CD4-positive, alpha-beta T cell treated with Interleukin-2 at 100 ng/mL for 4 hours (primary cell): Measurements from ENCODE around the gene GMEB1.
"Not testable (repeated sequence)": the region's sequence is repeated elsewhere in the genome, so short reads cannot be mapped to it uniquely, and the experiment has no call there.

ENCODE experiments used
- DNase-seq: peaks from one replicate; pipeline ENCODE4 v3.0.0-alpha.2; 2020; ENCODE audit warnings: low spot score

GMEB1 gene

GRCh38 chr1:28668191-28668955 lies at the start of gene GMEB1:
GMEB1 (plus strand) TSS chr1:28668784; CDS start chr1:28683613, 14,829 bp downstream.
- DNase-seq, result peak; percentile 85

- DNase-seq, result no peak
Observed at GRCh38 chr1:28631713-28632112, 36.9 kb upstream of the GMEB1 start.

- DNase-seq, result no peak
Observed at GRCh38 chr1:28632560-28632959, 36.0 kb upstream of the GMEB1 start.

- peak; percentile 48 for DNase-seq
Observed at GRCh38 chr1:28640766-28641165, 27.8 kb upstream of the GMEB1 start.

- peak; percentile 7 for DNase-seq
Observed at GRCh38 chr1:28642056-28642846, 26.3 kb upstream of the GMEB1 start.

- peak; percentile 95 for DNase-seq
Observed at GRCh38 chr1:28642847-28643635, 25.5 kb upstream of the GMEB1 start, which contains the start of gene TAF12. TAF12 (minus strand) TSS chr1:28643067; CDS start chr1:28622081, 20,986 bp downstream.

GRCh38 chr1:28644494-28644893 lies 24.1 kb upstream of the GMEB1 start:
- no peak for DNase-seq

GRCh38 chr1:28645406-28645805 lies 23.2 kb upstream of the GMEB1 start:
- DNase-seq, result not testable (repeated sequence)

GRCh38 chr1:28646040-28646439 lies 22.5 kb upstream of the GMEB1 start:
- DNase-seq, result no peak

GRCh38 chr1:28648008-28648473 lies 20.5 kb upstream of the GMEB1 start:
- peak; percentile 93 for DNase-seq

GRCh38 chr1:28648474-28649198 lies 19.9 kb upstream of the GMEB1 start, which contains the start of gene RNU11:
RNU11 (plus strand) TSS chr1:28648600.
- DNase-seq, result peak; percentile 92

GRCh38 chr1:28653063-28653462 lies 15.5 kb upstream of the GMEB1 start:
- not testable (repeated sequence) for DNase-seq

- peak; percentile 18 for DNase-seq
Observed at GRCh38 chr1:28653870-28654269, 14.7 kb upstream of the GMEB1 start.

- not testable (repeated sequence) for DNase-seq
Observed at GRCh38 chr1:28655448-28656311, 12.9 kb upstream of the GMEB1 start.

- DNase-seq, result no peak
Observed at GRCh38 chr1:28656335-28656734, 12.2 kb upstream of the GMEB1 start.

- no peak for DNase-seq
Observed at GRCh38 chr1:28663871-28664470, 4.6 kb upstream of the GMEB1 start.

- DNase-seq, result no peak
Observed at GRCh38 chr1:28666806-28667205, 1.8 kb upstream of the GMEB1 start.

- peak; percentile 10 for DNase-seq
Observed at GRCh38 chr1:28668956-28669723, 556 bp downstream of the GMEB1 start.

- DNase-seq, result no peak
Observed at GRCh38 chr1:28671254-28671780, 2.7 kb downstream of the GMEB1 start.
